Measurements from ENCODE around the gene INPP5A. TPM values are rescaled to one million over a fixed set of nuclear protein-coding genes. Genes with fewer than 3 reads are reported as not detected.
A peak's percentile ranks its signal among the peaks of the same experiment; 100 is the strongest.

INPP5A gene
- total and polyA plus RNA-seq, 11 donors = 38.6 to 179 (median 102) TPM

DNA sequence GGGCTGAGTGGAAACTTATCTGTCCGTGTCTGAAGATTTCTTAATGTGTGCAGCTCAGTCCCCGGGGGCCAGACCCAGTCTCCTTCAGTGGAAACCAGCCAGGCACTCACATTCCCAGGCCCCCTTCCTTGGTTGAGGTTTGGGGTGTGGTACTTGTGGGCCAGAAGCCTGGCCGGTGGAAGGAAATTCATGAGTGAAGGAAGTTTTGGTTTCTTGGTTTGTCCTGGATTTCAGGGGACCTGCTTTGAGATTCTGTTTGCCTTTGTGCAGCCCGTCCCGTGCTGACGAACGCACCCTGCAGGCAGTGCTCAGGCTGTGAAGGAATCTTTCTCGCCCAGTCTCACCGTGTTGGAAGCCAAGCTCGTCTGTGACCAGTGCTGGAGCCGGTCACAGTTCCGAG, 2.9 kb downstream of the INPP5A start:
- H3K27ac ChIP-seq = peak overlapping the region in 10 of 12 donors; percentile 10 to 94 (median 86)
- H3K4me3 ChIP-seq = peak overlapping the region in 8 of 12 donors; percentile 7 to 98 (median 82)
- intact Hi-C loops (cut with DNase I) = loop anchor here in 5 of 10 donors (2.0 to 5.0 kb wide), 3 partner anchors 37 to 82 kb away; no protein-coding TSS in a partner anchor
- no peaks in the 10 kb centered on the region for H3K36me3 ChIP-seq
- peak; percentile 43 to 65 (median 45) for DNase-seq
- TF ChIP-seq, protein P1, sequence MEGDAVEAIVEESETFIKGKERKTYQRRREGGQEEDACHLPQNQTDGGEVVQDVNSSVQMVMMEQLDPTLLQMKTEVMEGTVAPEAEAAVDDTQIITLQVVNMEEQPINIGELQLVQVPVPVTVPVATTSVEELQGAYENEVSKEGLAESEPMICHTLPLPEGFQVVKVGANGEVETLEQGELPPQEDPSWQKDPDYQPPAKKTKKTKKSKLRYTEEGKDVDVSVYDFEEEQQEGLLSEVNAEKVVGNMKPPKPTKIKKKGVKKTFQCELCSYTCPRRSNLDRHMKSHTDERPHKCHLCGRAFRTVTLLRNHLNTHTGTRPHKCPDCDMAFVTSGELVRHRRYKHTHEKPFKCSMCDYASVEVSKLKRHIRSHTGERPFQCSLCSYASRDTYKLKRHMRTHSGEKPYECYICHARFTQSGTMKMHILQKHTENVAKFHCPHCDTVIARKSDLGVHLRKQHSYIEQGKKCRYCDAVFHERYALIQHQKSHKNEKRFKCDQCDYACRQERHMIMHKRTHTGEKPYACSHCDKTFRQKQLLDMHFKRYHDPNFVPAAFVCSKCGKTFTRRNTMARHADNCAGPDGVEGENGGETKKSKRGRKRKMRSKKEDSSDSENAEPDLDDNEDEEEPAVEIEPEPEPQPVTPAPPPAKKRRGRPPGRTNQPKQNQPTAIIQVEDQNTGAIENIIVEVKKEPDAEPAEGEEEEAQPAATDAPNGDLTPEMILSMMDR (IDR thresholded peaks at IDR 0.05) = peak in 8 of 12 donors; percentile 18 to 52 (median 30)
- TF ChIP-seq POLR2A (IDR thresholded peaks at IDR 0.05) = no peak
- 1 to 9% (median 5%) methylated on average over 12 of the region's 12 CpGs for WGBS, 4 donors
- H3K9me3 ChIP-seq = no peaks in the 10 kb centered on the region
- no peaks in the 10 kb centered on the region for H3K27me3 ChIP-seq
- no peak for ATAC-seq
- peaks cover 0 to 81% (median 69%) of the 10 kb centered on the region in 12 donors for H3K4me1 ChIP-seq

DNA sequence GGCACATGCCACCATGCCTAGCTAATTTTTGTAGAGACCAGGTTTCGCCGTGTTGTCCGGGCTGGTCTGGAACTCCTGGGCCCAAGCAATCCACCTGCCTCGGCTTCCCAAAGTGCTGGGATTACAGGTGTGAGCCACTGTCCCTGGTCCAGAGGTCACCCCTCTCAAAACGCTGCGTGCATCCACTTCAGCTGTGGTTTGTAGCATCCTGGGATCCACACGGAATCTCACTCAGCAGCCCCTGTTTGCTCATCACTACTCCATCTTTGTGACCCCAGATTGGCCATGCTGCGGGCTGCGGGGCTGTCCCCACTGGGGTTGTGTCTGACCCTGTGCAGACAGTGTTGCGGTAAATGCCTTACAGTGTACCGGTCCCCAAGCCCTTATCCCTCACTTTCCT, 3.5 kb downstream of the INPP5A start:
- DNase-seq (peak in 4 of 5 donors; percentile 2 to 33 (median 15)), ATAC-seq (no peak)
- no peaks in the 10 kb centered on the region for H3K27me3 ChIP-seq
- H3K4me3 ChIP-seq = peak overlapping the region in 2 of 12 donors; percentile 88 to 94
- TF ChIP-seq, protein P1 (IDR thresholded peaks at IDR 0.05) = no peak
- no peak for TF ChIP-seq POLR2A (IDR thresholded peaks at IDR 0.05)
- H3K4me1 ChIP-seq = peaks cover 0 to 81% (median 69%) of the 10 kb centered on the region in 12 donors
- peak overlapping the region in 5 of 12 donors; percentile 10 to 94 (median 91) for H3K27ac ChIP-seq
- H3K9me3 ChIP-seq = no peaks in the 10 kb centered on the region
- WGBS, 4 donors = 88 to 93% (median 90%) methylated on average over 11 of the region's 11 CpGs
- intact Hi-C loops (cut with DNase I) = loop anchor here in 5 of 10 donors (2.0 to 5.0 kb wide), 3 partner anchors 36 to 82 kb away; no protein-coding TSS in a partner anchor
- H3K36me3 ChIP-seq = no peaks in the 10 kb centered on the region

DNA sequence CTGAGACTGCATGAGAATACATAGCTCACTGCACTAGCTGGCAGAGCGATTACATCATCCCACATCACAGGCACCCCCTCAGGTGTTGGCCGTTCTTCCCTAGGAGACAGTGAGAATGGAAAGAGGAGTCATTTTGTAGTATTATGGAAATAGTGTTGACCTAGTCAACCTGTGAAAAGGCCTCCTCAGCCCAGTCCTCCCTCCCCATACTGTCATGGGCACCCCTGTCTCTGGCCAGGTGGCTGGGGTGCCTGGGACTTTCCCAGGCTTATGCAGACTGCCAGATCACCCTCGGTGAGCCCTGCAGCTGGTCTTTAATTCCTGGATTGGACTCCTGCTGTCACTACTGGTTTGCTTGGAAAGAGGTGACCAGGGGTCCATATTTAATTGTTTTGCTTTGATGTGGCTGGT, 4.0 kb downstream of the INPP5A start:
- Histone ChIP-seq H3K9me3 (no peaks in the 10 kb centered on the region), H3K4me3 (no peak overlapping the region), H3K36me3 (no peaks in the 10 kb centered on the region), H3K4me1 (peaks cover 0 to 81% (median 69%) of the 10 kb centered on the region in 12 donors), H3K27ac (peak overlapping the region in 1 of 12 donors; percentile 91), H3K27me3 (no peaks in the 10 kb centered on the region)
- WGBS, 4 donors = 59 to 69% (median 65%) methylated on average over 3 of the region's 3 CpGs
- TF ChIP-seq, protein P1 (IDR thresholded peaks at IDR 0.05) = no peak
- no peak for TF ChIP-seq POLR2A (IDR thresholded peaks at IDR 0.05)
- no peak for ATAC-seq
- intact Hi-C loops (cut with DNase I) = loop anchor here in 5 of 10 donors (2.0 to 5.0 kb wide), 3 partner anchors 36 to 83 kb away; no protein-coding TSS in a partner anchor
- DNase-seq = peak in 1 of 5 donors; percentile 2

DNA sequence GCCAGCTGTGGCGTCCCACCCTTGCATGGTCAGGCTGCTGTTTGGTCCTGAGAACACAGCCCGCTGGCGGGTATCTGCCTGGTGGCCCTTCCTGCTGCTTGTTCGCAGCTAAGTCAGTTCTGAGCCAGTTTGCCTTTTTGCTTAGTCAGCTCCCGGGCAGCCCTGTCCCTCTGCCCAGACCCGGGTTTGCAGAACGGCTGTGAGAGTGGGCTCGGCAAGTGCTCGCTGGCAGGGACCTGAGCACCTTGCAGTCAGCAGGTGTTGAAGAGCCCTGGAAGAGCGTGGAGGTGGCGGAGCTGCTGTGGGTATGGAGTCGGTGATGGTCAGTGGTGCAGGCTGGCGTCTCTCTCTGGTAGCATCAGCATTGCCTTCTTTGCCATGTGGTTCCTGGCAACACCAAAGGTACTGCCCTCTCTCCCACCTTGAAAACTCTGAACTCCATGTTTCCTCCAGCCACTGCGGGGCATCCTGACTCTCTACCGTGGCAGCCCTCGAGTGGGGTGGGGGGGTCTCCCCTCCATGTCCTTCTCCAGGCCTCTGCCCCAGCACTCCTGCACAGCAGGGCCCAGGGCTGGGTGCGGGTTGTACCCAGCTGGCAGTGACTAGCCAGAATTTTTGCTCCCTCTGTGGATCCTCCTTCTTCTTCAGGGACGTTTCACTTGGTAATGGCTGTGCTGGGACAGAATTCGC, 4.6 kb downstream of the INPP5A start:
- ATAC-seq = no peak
- H3K4me3 ChIP-seq = no peak overlapping the region
- intact Hi-C loops (cut with DNase I) = loop anchor here in 5 of 10 donors (5.0 kb wide), 2 partner anchors 35 to 45 kb away; no protein-coding TSS in a partner anchor
- H3K27me3 ChIP-seq = no peaks in the 10 kb centered on the region
- DNase-seq = peak in 4 of 5 donors; percentile 9 to 49 (median 28)
- H3K36me3 ChIP-seq = no peaks in the 10 kb centered on the region
- peaks cover 3 to 84% (median 74%) of the 10 kb centered on the region in 12 donors for H3K4me1 ChIP-seq
- H3K27ac ChIP-seq = no peak overlapping the region
- no peaks in the 10 kb centered on the region for H3K9me3 ChIP-seq
- WGBS, 4 donors = 78 to 82% (median 80%) methylated on average over 19 of the region's 19 CpGs
- TF ChIP-seq, protein P1 (IDR thresholded peaks at IDR 0.05) = no peak
- TF ChIP-seq POLR2A (IDR thresholded peaks at IDR 0.05) = no peak
